ENCODE results near the gene RPL29. TPM values are rescaled to one million over a fixed set of nuclear protein-coding genes. Genes with fewer than 3 reads are reported as not detected.

The RPL29 gene
- total and polyA plus RNA-seq, 2 of the 13 experiments (the other 11 are each of a cell fraction or from before 2014, with no cell fraction given), result 1,348 to 2,263 TPM

DNA sequence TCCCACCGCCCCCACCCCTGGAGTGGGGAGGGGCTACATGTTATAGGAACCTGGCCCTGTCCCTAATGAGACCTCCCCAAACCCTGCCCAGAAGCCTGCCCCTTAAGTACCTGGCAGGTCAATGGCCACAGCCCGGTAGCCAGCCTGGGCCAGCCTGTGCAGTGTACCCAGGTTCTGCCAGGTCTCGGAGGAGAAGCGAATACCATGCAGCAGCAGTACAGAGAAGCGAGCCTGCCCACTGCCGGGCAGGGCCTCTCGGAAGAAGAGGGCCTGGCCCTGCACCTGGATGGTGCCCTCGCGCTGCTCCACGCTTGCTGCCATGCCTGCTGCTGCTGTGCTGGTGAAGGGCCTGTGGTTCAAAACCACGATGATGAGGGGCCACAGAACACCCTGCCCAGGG is 24.3 kb downstream of the RPL29 start:
- FAIRE-seq, result no peak

DNA sequence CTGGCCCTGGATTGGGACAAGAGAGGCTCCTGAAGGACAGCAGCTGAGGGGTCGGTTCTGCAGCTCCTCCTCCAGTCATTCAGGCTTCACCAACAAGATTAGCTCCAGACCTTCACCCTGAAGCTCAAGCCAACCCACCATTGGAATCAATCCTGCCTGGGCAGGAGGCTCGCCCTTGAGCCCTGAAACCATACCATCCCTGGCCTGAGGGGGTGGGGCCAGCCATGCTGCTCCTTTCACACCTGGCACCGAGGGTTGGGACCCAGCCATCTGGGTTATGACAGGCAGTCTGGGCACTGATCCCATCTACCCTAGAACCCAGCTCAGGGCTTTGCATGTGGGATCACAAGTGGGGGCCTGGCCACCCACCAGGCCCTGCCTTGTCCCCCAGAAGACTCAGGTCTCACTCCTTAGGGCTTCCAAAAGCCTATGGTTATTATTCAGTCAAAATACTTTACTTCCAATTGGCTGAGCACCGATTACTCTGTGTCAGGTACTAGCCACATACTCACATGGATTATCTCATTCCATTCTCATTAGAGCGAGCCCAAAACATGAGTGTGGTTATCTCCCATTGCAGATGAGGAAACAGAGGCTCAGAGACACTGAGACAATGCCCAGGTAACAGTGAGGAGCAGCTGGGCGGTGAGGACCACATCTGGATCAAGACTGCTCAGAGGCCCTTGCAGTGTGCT is 24.9 kb downstream of the RPL29 start:
- Histone ChIP-seq H3K4me2 (ENCODE audit: low read depth, low read length) (no peak overlapping the region), H3K36me3 (replicated peaks in 1 of 2; ENCODE audit: control insufficient read depth in 1 of 2, insufficient read depth in 2 of 2, low read length in 2 of 2) (peaks cover 2 to 5% of the 10 kb centered on the region in 2 experiments; a peak in 1 of 5 replicates), H3K27me3 (ENCODE audit: control insufficient read depth in 1 of 2, insufficient read depth in 2 of 2, low read length in 2 of 2) (no peaks in the 10 kb centered on the region; a peak in 1 of 5 replicates), H3K9me3 (ENCODE audit: low read length) (no peaks in the 10 kb centered on the region), H3K9ac (ENCODE audit: insufficient read depth, low read depth, low read length) (no peak overlapping the region), H3K27ac (ENCODE audit: extremely low read length, insufficient read depth, low read length) (no peak overlapping the region), H3K4me1 (ENCODE audit: insufficient read depth, low read length) (peaks cover 78% of the 10 kb centered on the region), H3K4me3 (replicated peaks in 1 of 3; ENCODE audit: insufficient read depth in 1 of 3, low read depth in 2 of 3, low read length in 3 of 3) (no peak overlapping the region), H4K20me1 (ENCODE audit: insufficient read depth, low read length) (no peaks in the 10 kb centered on the region), H2AFZ (ENCODE audit: low read length) (no peak overlapping the region), H3K79me2 (ENCODE audit: insufficient read depth, low read length) (peaks cover 14% of the 10 kb centered on the region)
- WGBS (ENCODE audit: low lambda C conversion rate), result 88% methylated on average over 4 of the region's 6 CpGs
- FAIRE-seq (no peak), DNase-seq (ENCODE audit: low spot score) (no peak), ATAC-seq (no peak)
- in situ Hi-C loops (cut with HindIII; ENCODE audit: extremely low pct_ligation_motif_present, low pct_unique_long_range_greater_than_20kb) (no loop called here), intact Hi-C loops (cut with micrococcal nuclease; ENCODE audit: unreplicated experiment) (no loop called here)
- TF ChIP-seq, protein P1, sequence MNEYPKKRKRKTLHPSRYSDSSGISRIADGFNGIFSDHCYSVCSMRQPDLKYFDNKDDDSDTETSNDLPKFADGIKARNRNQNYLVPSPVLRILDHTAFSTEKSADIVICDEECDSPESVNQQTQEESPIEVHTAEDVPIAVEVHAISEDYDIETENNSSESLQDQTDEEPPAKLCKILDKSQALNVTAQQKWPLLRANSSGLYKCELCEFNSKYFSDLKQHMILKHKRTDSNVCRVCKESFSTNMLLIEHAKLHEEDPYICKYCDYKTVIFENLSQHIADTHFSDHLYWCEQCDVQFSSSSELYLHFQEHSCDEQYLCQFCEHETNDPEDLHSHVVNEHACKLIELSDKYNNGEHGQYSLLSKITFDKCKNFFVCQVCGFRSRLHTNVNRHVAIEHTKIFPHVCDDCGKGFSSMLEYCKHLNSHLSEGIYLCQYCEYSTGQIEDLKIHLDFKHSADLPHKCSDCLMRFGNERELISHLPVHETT (CRISPR knock-in tag; conservative IDR thresholded peaks at IDR 0.05), result no peak
- TF ChIP-seq POLR2G (IDR thresholded peaks at IDR 0.05; ENCODE audit: low read depth, low read length), result no peak; the same call in 1 of the 2 replicates
- TF ChIP-seq PHF8 (CRISPR knock-in tag; IDR thresholded peaks at IDR 0.05), result no peak
- TF ChIP-seq YY1 (IDR thresholded peaks at IDR 0.05; ENCODE audit: insufficient read depth, insufficient replicate concordance, low read depth, low read length), result no peak
- no peak for TF ChIP-seq KLF15 (CRISPR knock-in tag; IDR thresholded peaks at IDR 0.05; ENCODE audit: borderline replicate concordance)
- TF ChIP-seq ATM (IDR thresholded peaks at IDR 0.05; ENCODE audit: borderline replicate concordance), result no peak
- 0 out of 2 replicates have a peak, but pooled peaks have one; percentile 1 for TF ChIP-seq ZNF629 (CRISPR knock-in tag; conservative IDR thresholded peaks at IDR 0.05)
- CTCF ChIA-PET (ENCODE audit: low intra/inter-chr PET ratio, low total read pairs), result no interaction called here
- POLR2A ChIA-PET, result interaction anchor here (6.2 to 6.8 kb wide), 2 partner anchors 13 to 28 kb away, joined by 59 to 80 read pairs; partner anchors contain the start of genes ACY1, PARP3 and RRP9
- BruUV-seq (replicated peaks), result no TSS peak

More for the DNA sequence above, 24.3 kb downstream of the RPL29 start:
- no TSS peak for BruUV-seq (replicated peaks)
- H3K4me3 ChIP-seq (replicated peaks in 1 of 3; ENCODE audit: insufficient read depth in 1 of 3, low read depth in 2 of 3, low read length in 3 of 3), result no peak overlapping the region
- peaks cover 74% of the 10 kb centered on the region for H3K4me1 ChIP-seq (ENCODE audit: insufficient read depth, low read length)
- H3K4me2 ChIP-seq (ENCODE audit: low read depth, low read length), result no peak overlapping the region
- H2AFZ ChIP-seq (ENCODE audit: low read length), result no peak overlapping the region
- ChIA-PET POLR2A (interaction anchor here (5.5 to 6.8 kb wide), 2 partner anchors 12 to 29 kb away, joined by 59 to 173 read pairs; partner anchors contain the start of genes ACY1, PARP3 and RRP9), CTCF (ENCODE audit: low intra/inter-chr PET ratio, low total read pairs) (no interaction called here)
- peaks cover 14% of the 10 kb centered on the region for H3K79me2 ChIP-seq (ENCODE audit: insufficient read depth, low read length)
- in situ Hi-C loops (cut with HindIII; ENCODE audit: extremely low pct_ligation_motif_present, low pct_unique_long_range_greater_than_20kb) (no loop called here), intact Hi-C loops (cut with micrococcal nuclease; ENCODE audit: unreplicated experiment) (no loop called here)
- H3K9me3 ChIP-seq (ENCODE audit: low read length), result no peaks in the 10 kb centered on the region
- H3K36me3 ChIP-seq (replicated peaks in 1 of 2; ENCODE audit: control insufficient read depth in 1 of 2, insufficient read depth in 2 of 2, low read length in 2 of 2), result peaks cover 2 to 5% of the 10 kb centered on the region in 2 experiments; a peak in 1 of 5 replicates
- no peak overlapping the region for H3K9ac ChIP-seq (ENCODE audit: insufficient read depth, low read depth, low read length)
- DNase-seq (ENCODE audit: low spot score), result no peak
- H3K27ac ChIP-seq (ENCODE audit: extremely low read length, insufficient read depth, low read length), result no peak overlapping the region
- no peak for ATAC-seq
- WGBS (ENCODE audit: low lambda C conversion rate), result no CpG with 5 or more reads among the region's 11 CpGs
- TF ChIP-seq ZNF552 (CRISPR knock-in tag; IDR thresholded peaks at IDR 0.05; ENCODE audit: borderline replicate concordance) (no peak), SPEN (CRISPR knock-in tag; IDR thresholded peaks at IDR 0.05; ENCODE audit: low read depth) (no peak), HNRNPL (IDR thresholded peaks at IDR 0.05; ENCODE audit: low read depth, low read length) (0 out of 2 replicates have a peak, but pooled peaks have one; percentile 29)
- no peaks in the 10 kb centered on the region for H4K20me1 ChIP-seq (ENCODE audit: insufficient read depth, low read length)
- no peaks in the 10 kb centered on the region; a peak in 1 of 5 replicates for H3K27me3 ChIP-seq (ENCODE audit: control insufficient read depth in 1 of 2, insufficient read depth in 2 of 2, low read length in 2 of 2)

Data from HepG2 (cell line).